HPDE6-E6E7 (cell line): ENCODE results near the gene MSRB1.
"Not testable (repeated sequence)": the region's sequence is repeated elsewhere in the genome, so short reads cannot be mapped to it uniquely, and the experiment has no call there.

ENCODE experiments used
- DNase-seq: peaks from one replicate; pipeline ENCODE4 v3.0.0; 2011; ENCODE audit warnings: missing footprints; ENCODE audit errors: extremely low spot score

MSRB1 gene

DNA sequence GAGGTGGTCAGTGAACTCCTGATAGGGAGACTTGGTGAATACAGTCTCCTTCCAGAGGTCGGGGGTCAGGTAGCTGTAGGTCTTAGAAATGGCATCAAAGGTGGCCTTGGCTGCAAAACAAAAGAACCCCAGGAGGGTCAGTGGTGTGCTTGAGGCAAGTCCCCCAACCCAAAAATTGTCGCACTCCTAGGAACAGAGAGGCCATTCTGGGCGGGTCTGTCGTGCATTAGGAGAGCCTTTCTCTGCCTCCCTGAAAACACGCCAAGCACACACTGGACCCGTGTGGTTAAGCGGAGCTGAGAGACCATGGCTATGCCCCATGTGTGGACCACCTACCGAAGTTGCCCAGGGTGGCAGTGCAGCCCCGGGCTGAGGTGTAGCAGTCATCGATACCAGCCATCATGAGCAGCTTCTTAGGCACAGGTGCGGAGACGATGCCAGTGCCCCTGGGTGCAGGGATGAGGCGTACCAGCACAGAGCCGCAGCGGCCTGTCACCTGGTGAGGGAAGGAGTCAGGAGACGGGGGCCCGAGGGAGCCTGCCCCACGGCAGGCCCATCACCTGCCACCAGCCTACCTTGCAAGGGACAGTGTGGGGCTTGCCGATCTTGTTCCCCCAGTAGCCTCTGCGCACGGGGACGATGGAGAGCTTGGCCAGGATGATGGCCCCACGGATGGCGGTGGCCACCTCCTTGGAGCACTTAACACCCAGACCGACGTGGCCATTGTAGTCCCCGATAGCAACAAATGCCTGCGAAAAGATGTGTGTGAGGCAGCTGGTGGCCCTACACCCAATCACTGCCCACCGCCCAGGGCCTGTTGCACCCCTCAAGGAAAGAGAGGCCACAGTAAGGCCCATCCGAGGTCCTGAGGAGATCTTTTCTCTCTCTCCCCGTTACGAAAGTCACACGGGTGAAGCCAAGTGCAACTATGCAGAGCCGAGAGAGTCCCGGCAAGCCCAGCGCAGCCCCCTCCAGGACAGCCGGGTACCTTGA is 19.5 kb upstream of the MSRB1 start:
- DNase-seq = not testable (repeated sequence)

- no peak for DNase-seq
Observed at GRCh38 chr16:1961651-1962067, 18.7 kb upstream of the MSRB1 start.

GRCh38 chr16:1960665-1961630 is 17.9 kb upstream of the MSRB1 start:
- DNase-seq = no peak

- peak; percentile 69 for DNase-seq
Observed at GRCh38 chr16:1959269-1960039, 16.5 kb upstream of the MSRB1 start, which contains the start of gene NDUFB10. NDUFB10 (plus strand) TSS chr16:1959538; CDS start chr16:1959625, 87 bp downstream.

- DNase-seq = no peak
Observed at GRCh38 chr16:1958715-1959268, 15.8 kb upstream of the MSRB1 start.

DNA sequence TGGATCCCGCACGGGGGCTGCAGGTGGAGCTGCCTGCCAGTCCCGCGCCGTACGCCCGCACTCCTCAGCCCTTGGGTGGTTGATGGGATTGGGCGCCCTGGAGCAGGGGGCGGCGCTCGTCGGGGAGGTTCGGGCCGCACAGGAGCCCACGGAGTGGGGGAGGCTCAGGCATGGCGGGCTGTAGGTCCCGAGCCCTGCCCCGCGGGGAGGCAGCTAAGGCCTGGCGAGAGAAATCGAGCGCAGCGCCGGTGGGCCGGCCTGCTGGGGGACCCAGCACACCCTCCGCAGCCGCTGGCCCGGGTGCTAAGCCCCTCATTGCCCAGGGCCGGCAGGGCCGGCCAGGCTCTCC is 15.1 kb upstream of the MSRB1 start:
- DNase-seq = not testable (repeated sequence)

DNA sequence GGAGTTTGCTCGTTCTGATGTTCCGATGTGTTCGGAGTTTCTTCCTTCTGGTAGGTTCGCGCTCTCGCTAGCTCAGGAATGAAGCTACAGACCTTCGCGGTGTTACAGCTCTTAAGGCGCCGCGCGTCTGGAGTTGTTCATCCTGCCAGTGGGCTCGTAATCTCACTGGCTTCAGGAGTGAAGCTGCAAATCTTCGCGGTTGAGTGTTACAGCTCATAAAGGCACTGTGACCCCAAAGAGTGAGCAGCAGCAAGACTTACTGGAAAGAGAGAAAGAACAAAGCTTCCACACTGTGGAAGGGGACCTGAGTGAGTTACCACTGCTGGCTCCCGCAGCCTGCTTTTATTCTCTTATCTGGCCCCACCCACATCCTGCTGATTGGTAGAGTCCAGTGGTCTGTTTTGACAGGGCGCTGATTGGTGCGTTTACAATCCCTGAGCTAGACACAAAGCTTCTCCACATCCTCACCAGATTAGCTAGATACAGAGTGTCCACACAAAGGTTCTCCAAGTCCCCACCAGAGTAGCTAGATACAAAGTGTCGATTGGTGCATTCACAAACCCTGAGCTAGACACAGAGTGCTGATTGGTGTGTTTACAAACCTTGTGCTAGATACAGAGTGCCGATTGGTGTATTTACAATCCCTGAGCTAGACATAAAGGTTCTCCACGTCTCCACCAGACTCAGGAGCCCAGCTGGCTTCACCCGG is 14.6 kb upstream of the MSRB1 start:
- DNase-seq = not testable (repeated sequence)

- DNase-seq = no peak
Observed at GRCh38 chr16:1953734-1954133, 10.7 kb upstream of the MSRB1 start.

- DNase-seq = no peak
Observed at GRCh38 chr16:1950559-1950958, 7.6 kb upstream of the MSRB1 start.

DNA sequence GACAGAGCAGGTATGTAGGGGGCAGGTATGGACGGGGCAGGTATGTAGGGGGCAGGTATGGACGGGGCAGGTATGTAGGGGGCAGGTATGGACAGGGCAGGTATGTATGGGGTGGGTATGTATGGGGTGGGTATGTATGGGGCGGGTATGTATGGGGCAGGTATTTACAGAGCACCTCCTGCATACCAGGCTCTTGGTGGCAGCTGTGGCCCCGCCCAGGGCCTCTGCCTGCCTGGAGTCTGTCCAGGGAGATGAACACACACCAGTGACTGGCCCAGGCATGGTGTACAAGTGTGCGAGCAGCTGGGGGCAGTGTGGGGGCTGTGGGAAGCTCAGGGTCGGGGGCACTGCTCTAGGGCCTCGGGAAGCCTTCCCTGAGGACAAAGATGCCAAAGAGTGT is 7.0 kb upstream of the MSRB1 start:
- no peak for DNase-seq

GRCh38 chr16:1949507-1949906 is 6.5 kb upstream of the MSRB1 start:
- no peak for DNase-seq

DNA sequence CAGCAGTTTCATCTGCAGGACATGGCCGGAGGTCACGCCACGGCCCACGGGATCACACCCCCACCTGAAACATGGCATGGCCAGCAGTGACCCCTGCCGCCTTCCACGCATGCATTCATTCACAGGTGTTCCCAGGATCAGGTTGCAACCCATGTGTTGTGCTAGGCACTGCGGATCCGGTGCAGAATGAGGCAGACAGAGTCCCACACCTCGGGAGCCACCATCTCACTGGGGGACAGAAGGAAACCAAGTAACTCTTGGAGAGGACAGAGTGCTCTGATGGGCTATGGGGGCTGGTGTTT is 4.3 kb upstream of the MSRB1 start:
- DNase-seq = no peak

DNA sequence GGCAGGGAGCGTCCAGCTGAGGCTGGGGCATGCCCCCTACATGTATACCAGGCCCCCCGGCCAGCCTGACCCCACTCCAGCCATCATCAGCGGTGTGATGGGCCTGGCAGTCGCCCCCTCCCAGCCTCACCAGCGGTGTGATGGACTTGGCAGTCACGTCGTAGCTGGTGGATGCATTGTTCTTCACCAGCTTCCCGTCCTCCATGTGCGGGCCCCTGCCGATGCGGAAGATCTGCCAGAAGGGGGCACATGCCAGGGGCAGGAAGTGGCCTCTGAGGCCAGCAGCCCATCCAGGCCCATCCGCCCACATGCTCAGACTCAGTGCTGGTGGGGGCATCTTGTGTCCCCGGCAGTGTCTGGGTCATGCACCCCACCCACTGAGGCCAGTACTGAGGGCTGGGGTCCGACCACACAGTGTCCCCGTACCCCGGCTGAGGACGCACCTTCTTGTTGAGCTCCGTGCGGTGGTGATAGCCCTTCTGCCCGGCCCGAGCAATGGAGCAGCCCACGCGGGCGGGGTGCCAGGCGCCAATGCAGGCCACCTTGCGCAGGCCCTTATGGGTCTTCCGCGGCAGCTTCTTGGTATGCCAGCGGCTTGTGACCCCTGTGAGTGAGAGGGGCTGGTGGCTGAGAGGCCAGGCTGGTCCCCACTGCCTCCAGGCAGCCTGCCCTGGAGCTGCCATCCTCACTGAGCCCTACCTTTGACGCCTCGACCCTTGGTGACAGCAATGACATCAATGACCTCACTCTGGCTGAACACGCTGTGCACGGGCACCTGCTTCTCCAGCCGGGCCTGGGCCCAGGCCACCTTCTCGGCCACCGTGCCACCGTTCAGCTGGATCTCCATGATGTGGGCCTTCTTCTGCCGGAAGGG is 3.7 kb upstream of the MSRB1 start:
- no peak for DNase-seq

- no peak for DNase-seq
Observed at GRCh38 chr16:1945559-1946391, 2.8 kb upstream of the MSRB1 start.

DNA sequence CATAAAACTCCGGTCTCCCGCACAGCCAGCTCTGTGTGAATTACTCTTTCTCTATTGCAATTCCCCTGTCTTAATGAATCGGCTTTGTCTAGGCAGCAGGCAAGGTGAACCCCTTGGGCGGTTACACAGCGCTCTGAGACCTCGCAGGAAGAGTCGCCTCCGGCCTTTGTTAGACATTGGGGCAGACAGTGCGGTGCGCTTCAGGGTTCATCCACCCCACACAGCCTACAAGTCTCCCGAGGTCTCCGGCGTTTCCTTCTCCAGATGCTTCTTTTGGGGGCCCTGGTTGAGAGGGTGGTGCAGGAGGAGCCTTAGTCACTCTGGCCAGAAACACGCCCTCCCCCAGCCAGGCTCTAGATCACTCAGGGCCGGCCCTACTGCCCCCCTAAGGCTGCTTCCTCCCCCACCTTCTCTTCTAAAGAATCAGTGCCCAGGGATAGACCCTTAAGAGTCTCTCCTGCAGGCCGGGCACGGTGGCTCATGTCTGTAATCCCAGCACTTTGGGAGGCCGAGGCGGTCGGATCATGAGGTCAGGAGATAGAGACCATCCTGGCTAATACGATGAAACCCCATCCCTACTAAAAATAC is 1.7 kb upstream of the MSRB1 start:
- DNase-seq = no peak

GRCh38 chr16:1942047-1942809 is 771 bp downstream of the MSRB1 start:
- no peak for DNase-seq

DNA sequence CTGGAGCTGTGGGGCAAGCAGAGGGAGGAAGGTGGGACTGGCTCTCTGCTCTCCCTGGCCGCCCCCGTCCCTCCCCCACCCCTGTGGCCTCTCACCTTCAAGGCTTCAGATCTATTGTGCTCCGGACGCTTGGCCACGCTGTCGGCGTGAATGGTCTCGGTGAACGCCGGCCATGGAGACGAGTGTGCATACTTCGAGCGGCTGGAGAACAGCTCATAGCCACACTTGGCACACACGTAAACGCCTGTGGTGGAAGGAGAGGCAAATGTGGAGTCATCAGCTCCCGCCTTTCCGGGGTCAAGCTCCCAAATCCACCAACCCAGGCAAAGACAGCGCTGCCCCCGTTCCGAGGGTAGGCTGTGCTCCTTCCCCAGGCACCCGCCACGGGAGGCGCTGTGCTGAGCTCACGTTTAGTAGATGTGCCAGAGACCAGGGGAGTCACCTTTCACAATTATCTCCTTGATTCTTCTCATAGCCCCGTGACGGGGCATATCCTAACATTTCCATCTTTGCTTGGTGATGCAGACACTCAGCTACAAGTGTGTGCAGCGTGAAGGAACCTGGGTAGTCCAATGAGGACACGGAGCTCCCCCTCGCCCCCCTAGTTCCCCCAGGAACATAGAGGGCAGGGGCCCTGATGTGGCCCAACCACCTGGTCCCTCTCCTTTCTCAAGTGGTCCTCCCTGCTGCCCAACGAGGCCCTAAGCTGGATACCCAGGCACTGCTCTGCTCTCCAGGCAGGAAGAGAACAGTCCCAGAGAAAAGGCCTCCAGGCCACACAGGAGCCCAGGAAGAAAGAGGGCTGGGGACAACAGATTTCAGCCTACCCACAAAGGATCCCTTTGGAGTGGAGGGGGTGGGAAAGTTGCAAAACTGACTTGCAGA is 1.6 kb downstream of the MSRB1 start:
- no peak for DNase-seq
